ENCODE measurements around the gene NADSYN1. TPM values are rescaled to one million over a fixed set of nuclear protein-coding genes. Genes with fewer than 3 reads are reported as not detected.

NADSYN1 gene
- total RNA-seq, 1 experiment from 2014 or later, result 35.5 TPM

DNA sequence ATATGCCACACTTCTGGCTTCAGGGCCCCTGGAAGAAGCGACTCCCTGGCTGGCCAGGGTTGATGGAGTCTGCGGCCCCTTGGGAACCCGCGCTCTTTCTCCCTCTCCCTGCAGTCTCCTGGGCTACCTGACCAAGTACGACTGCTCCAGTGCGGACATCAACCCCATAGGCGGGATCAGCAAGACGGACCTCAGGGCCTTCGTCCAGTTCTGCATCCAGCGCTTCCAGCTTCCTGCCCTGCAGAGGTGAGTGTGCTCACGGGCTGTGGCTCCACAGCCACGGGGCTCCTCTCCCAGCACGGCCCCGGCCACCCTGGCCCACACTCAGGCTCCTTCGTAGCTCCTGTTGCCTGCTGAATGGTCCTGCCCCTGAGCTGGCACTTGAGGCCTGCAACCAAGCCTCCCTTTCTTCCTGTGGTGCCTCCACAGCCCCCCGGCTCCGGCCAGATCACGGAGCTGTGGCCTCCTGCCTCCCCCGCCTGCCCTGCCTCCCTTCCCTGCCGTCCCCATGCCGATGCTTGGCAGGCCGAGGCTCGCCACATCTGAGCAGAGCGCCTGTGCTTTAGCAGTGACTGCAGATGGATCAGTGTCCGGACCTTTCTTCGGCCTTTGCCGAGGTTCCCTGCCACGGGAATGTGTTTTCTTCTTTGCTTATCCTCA, 37.9 kb downstream of the NADSYN1 start:
- no TSS peak for BruUV-seq (replicated peaks)
- TF ChIP-seq EZH2 (IDR thresholded peaks at IDR 0.05; ENCODE audit: borderline replicate concordance, low read depth, low read length, poor library complexity, severe bottlenecking), result no peak
- TF ChIP-seq, protein P1, sequence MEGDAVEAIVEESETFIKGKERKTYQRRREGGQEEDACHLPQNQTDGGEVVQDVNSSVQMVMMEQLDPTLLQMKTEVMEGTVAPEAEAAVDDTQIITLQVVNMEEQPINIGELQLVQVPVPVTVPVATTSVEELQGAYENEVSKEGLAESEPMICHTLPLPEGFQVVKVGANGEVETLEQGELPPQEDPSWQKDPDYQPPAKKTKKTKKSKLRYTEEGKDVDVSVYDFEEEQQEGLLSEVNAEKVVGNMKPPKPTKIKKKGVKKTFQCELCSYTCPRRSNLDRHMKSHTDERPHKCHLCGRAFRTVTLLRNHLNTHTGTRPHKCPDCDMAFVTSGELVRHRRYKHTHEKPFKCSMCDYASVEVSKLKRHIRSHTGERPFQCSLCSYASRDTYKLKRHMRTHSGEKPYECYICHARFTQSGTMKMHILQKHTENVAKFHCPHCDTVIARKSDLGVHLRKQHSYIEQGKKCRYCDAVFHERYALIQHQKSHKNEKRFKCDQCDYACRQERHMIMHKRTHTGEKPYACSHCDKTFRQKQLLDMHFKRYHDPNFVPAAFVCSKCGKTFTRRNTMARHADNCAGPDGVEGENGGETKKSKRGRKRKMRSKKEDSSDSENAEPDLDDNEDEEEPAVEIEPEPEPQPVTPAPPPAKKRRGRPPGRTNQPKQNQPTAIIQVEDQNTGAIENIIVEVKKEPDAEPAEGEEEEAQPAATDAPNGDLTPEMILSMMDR (conservative IDR thresholded peaks at IDR 0.05; ENCODE audit: low read depth, low read length), result no peak
- H3K9me3 ChIP-seq (ENCODE audit: low read depth, low read length, poor library complexity, severe bottlenecking), result no peaks in the 10 kb centered on the region
- H3K36me3 ChIP-seq (ENCODE audit: insufficient read depth, low read length, poor library complexity, severe bottlenecking), result peaks cover 4% of the 10 kb centered on the region
- ChIA-PET POLR2A (ENCODE audit: low non-redundant PET) (no interaction called here), CTCF (no interaction called here)
- intact Hi-C loops (cut with micrococcal nuclease; ENCODE audit: unreplicated experiment), result no loop called here
- no peak overlapping the region for H3K27ac ChIP-seq (ENCODE audit: low read depth, low read length, poor library complexity, severe bottlenecking)
- no peak overlapping the region for H3K4me3 ChIP-seq (ENCODE audit: low read depth, low read length, poor library complexity, severe bottlenecking)
- H3K27me3 ChIP-seq (replicated peaks; ENCODE audit: insufficient read depth, low read depth, low read length, poor library complexity), result no peaks in the 10 kb centered on the region
- no peaks in the 10 kb centered on the region for H3K4me1 ChIP-seq (ENCODE audit: insufficient read depth, low read length, poor library complexity, severe bottlenecking)
- DNase-seq (ENCODE audit: low spot score), result no peak

DNA sequence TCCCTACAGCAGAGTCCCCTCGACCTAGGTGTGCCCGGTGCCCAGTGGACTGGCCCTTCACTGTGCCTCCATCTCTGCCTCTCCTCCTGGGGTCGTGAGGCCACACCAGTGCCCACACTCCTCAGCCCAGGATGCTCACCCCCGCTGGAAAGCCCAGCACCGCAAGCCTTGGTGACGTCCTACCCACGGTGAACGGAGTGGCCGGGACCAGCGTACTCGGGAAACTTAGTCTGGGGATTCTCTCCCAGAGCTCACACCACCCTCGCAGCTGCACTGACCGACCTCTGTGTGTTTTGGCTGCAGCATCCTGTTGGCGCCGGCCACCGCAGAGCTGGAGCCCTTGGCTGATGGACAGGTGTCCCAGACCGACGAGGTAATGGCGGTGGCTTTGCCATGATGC, 38.5 kb downstream of the NADSYN1 start:
- no peak for DNase-seq (ENCODE audit: low spot score)
- no peaks in the 10 kb centered on the region for H3K4me1 ChIP-seq (ENCODE audit: insufficient read depth, low read length, poor library complexity, severe bottlenecking)
- POLR2A ChIA-PET (ENCODE audit: low non-redundant PET), result no interaction called here
- no peak for TF ChIP-seq EZH2 (IDR thresholded peaks at IDR 0.05; ENCODE audit: borderline replicate concordance, low read depth, low read length, poor library complexity, severe bottlenecking)
- TF ChIP-seq, protein P1 (conservative IDR thresholded peaks at IDR 0.05; ENCODE audit: low read depth, low read length), result no peak
- CTCF ChIA-PET, result no interaction called here
- no TSS peak for BruUV-seq (replicated peaks)
- H3K4me3 ChIP-seq (ENCODE audit: low read depth, low read length, poor library complexity, severe bottlenecking), result no peak overlapping the region
- H3K36me3 ChIP-seq (ENCODE audit: insufficient read depth, low read length, poor library complexity, severe bottlenecking), result peaks cover 4% of the 10 kb centered on the region
- H3K27ac ChIP-seq (ENCODE audit: low read depth, low read length, poor library complexity, severe bottlenecking), result no peak overlapping the region
- no peaks in the 10 kb centered on the region for H3K27me3 ChIP-seq (replicated peaks; ENCODE audit: insufficient read depth, low read depth, low read length, poor library complexity)
- H3K9me3 ChIP-seq (ENCODE audit: low read depth, low read length, poor library complexity, severe bottlenecking), result no peaks in the 10 kb centered on the region
- intact Hi-C loops (cut with micrococcal nuclease; ENCODE audit: unreplicated experiment), result no loop called here

DNA sequence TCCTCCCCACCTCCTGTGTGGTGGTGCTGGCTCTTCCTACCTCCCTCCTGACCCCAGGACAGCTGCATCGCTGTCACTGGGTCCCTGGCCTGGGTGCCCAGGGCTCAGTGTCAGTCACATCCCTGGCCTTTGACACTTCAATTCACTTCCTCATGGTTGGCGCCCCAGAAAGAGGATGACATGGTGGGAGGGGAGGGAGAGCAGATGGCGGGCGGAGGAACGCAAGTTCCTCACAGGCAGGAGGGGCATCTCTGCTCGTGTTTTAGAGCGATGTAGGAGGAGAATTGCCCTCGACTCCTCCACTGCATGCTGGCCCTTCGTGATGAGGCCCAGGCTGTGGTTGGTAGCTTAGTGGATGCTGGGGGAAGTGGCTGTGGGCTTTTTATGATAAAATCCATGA, 38.9 kb downstream of the NADSYN1 start:
- H3K27ac ChIP-seq (ENCODE audit: low read depth, low read length, poor library complexity, severe bottlenecking), result no peak overlapping the region
- ChIA-PET CTCF (no interaction called here), POLR2A (ENCODE audit: low non-redundant PET) (no interaction called here)
- no peaks in the 10 kb centered on the region for H3K4me1 ChIP-seq (ENCODE audit: insufficient read depth, low read length, poor library complexity, severe bottlenecking)
- H3K27me3 ChIP-seq (replicated peaks; ENCODE audit: insufficient read depth, low read depth, low read length, poor library complexity), result no peaks in the 10 kb centered on the region
- BruUV-seq (replicated peaks), result no TSS peak
- TF ChIP-seq, protein P1 (conservative IDR thresholded peaks at IDR 0.05; ENCODE audit: low read depth, low read length), result no peak
- TF ChIP-seq EZH2 (IDR thresholded peaks at IDR 0.05; ENCODE audit: borderline replicate concordance, low read depth, low read length, poor library complexity, severe bottlenecking), result no peak
- peaks cover 4% of the 10 kb centered on the region for H3K36me3 ChIP-seq (ENCODE audit: insufficient read depth, low read length, poor library complexity, severe bottlenecking)
- H3K9me3 ChIP-seq (ENCODE audit: low read depth, low read length, poor library complexity, severe bottlenecking), result no peaks in the 10 kb centered on the region
- intact Hi-C loops (cut with micrococcal nuclease; ENCODE audit: unreplicated experiment), result no loop called here
- no peak for DNase-seq (ENCODE audit: low spot score)
- no peak overlapping the region for H3K4me3 ChIP-seq (ENCODE audit: low read depth, low read length, poor library complexity, severe bottlenecking)
